SK-N-SH (cell line): ENCODE data around the gene LINGO4. TPM values are rescaled to one million over a fixed set of nuclear protein-coding genes. Genes with fewer than 3 reads are reported as not detected.
"Not testable (repeated sequence)": the region's sequence is repeated elsewhere in the genome, so short reads cannot be mapped to it uniquely, and the experiment has no call there.

Experiments used
- CTCF ChIA-PET: fragments of 300-600, 350-600 bp; formaldehyde crosslinking; extraction: SDS; loops from one replicate; lab custom pipeline; 2021; lab: Yijun Ruan, JAX
- POLR2A ChIA-PET: fragments of 350-600 bp; sonication (Branson Sonifier 250); formaldehyde crosslinking; extraction: SDS; loops from one replicate; lab custom pipeline; 2020; ENCODE audit warnings: antibody characterized with exemption, inconsistent platforms; lab: Yijun Ruan, JAX
- DNase-seq: peaks from one replicate; pipeline ENCODE4 v3.0.0; 2012
- H2AFZ ChIP-seq: fragments of 200-600 bp; sonication (generic); 2 replicates; pipeline ENCODE4 v1.8.1; 2016; ENCODE audit warnings: antibody characterized with exemption, mild to moderate bottlenecking, low read depth
- H3F3A ChIP-seq: fragments of 200-600 bp; sonication (generic); replicated peaks from 2 replicates; pipeline ENCODE3; 2016; ENCODE audit warnings: antibody characterized with exemption, mild to moderate bottlenecking; ENCODE audit not compliant: insufficient read depth
- H3K27ac ChIP-seq, 2 experiments: fragments of 200-500 bp in 1 of 2; fragments of 200-600 bp in 1 of 2; sonication (Bioruptor generic) in 1 of 2; sonication (generic), shearing (Covaris generic) in 1 of 2; 2 replicates each; pipeline versions ENCODE4 v1.5.1 to v1.6.1; 2014 to 2016; ENCODE audit warnings: low read depth in 2 of 2, inconsistent platforms in 1 of 2, low read length in 1 of 2, mild to moderate bottlenecking in 1 of 2, mixed read lengths in 1 of 2
- H3K27me3 ChIP-seq: fragments of 200-600 bp; sonication (generic), shearing (Covaris generic); 2 replicates; pipeline ENCODE4 v1.6.1; 2016; ENCODE audit warnings: mixed run types; ENCODE audit not compliant: insufficient read depth
- H3K36me3 ChIP-seq, 2 experiments: fragments of 200-500 bp in 1 of 2; fragments of 200-600 bp in 1 of 2; sonication (Bioruptor generic) in 1 of 2; sonication (generic) in 1 of 2; replicated peaks in 1 of 2; 2 replicates each; pipeline versions ENCODE3 to v1.5.1; 2014 to 2016; ENCODE audit warnings: low read length in 1 of 2, mild to moderate bottlenecking in 1 of 2; ENCODE audit not compliant: insufficient read depth in 2 of 2, control insufficient read depth in 1 of 2
- H3K4me1 ChIP-seq, 2 experiments: fragments of 200-500 bp in 1 of 2; fragments of 200-600 bp in 1 of 2; sonication (Bioruptor generic) in 1 of 2; sonication (generic), shearing (Covaris generic) in 1 of 2; 2 replicates each; pipeline versions ENCODE4 v1.5.1 to v1.6.1; 2014 to 2016; ENCODE audit warnings: low read depth in 1 of 2, low read length in 1 of 2, mixed run types in 1 of 2; ENCODE audit not compliant: insufficient read depth in 2 of 2, control insufficient read depth in 1 of 2
- H3K4me2 ChIP-seq: fragments of 200-600 bp; sonication (generic), shearing (Covaris generic); 2 replicates; pipeline ENCODE4 v1.6.1; 2017; ENCODE audit warnings: mixed run types
- H3K4me3 ChIP-seq, 2 experiments: fragments of 200-500 bp in 1 of 2; fragments of 200-600 bp in 1 of 2; sonication (Bioruptor generic) in 1 of 2; sonication (generic), shearing (Covaris generic) in 1 of 2; 2 replicates each; pipeline versions ENCODE4 v1.5.1 to v1.8.1; 2014 to 2016; ENCODE audit warnings: low read depth in 2 of 2, inconsistent platforms in 1 of 2, low read length in 1 of 2, mild to moderate bottlenecking in 1 of 2, mixed read lengths in 1 of 2, moderate library complexity in 1 of 2
- H3K79me2 ChIP-seq: fragments of 200-600 bp; sonication (generic); 2 replicates; pipeline ENCODE4 v1.8.1; 2017; ENCODE audit warnings: mild to moderate bottlenecking; ENCODE audit not compliant: insufficient read depth
- H3K9ac ChIP-seq: fragments of 200-600 bp; sonication (generic); 2 replicates; pipeline ENCODE4 v1.6.1; 2017; ENCODE audit warnings: mixed run types
- H3K9me2 ChIP-seq: fragments of 200-600 bp; sonication (generic); 2 replicates; pipeline ENCODE4 v1.6.1; 2017; ENCODE audit warnings: mixed run types
- H3K9me3 ChIP-seq: fragments of 200-600 bp; sonication (generic); 2 replicates; pipeline ENCODE4 v1.6.1; 2017; ENCODE audit warnings: mixed run types, mild to moderate bottlenecking, moderate library complexity
- H4K20me1 ChIP-seq: fragments of 200-600 bp; sonication (generic); 2 replicates; pipeline ENCODE4 v1.6.1; 2017; ENCODE audit warnings: mild to moderate bottlenecking, mixed run types; ENCODE audit not compliant: insufficient read depth
- CHD2 ChIP-seq: fragments of 150-350 bp; IDR thresholded peaks from 2 replicates; pipeline ENCODE4 v1.6.1; 2018; ENCODE audit warnings: low read length; ENCODE audit not compliant: partially characterized antibody
- ELF1 ChIP-seq: IDR thresholded peaks from 2 replicates; pipeline ENCODE4 v1.4.0; 2012
- FOXJ3 ChIP-seq: sonication (generic); formaldehyde crosslinking; IDR thresholded peaks from 2 replicates; pipeline ENCODE4 v1.5.1; 2020; ENCODE audit warnings: mild to moderate bottlenecking, missing genetic modification reagents
- FOXM1 ChIP-seq: IDR thresholded peaks from 2 replicates; pipeline ENCODE4 v1.4.0; 2012; ENCODE audit warnings: low read depth, mild to moderate bottlenecking
- MEF2A ChIP-seq: IDR thresholded peaks from 2 replicates; pipeline ENCODE4 v1.4.0; 2012; ENCODE audit warnings: low read depth, borderline replicate concordance
- NRF1 ChIP-seq: IDR thresholded peaks from 2 replicates; pipeline ENCODE4 v1.6.1; 2012; ENCODE audit warnings: low read depth, mild to moderate bottlenecking, low read length
- PBX3 ChIP-seq: IDR thresholded peaks from 2 replicates; pipeline ENCODE4; 2012
- REST ChIP-seq: IDR thresholded peaks from 2 replicates; pipeline ENCODE4 v1.6.1; 2012; ENCODE audit warnings: mild to moderate bottlenecking, low read depth, low read length, moderate library complexity
- RFX5 ChIP-seq: IDR thresholded peaks from 2 replicates; pipeline ENCODE4 v1.6.1; 2012; ENCODE audit warnings: mild to moderate bottlenecking, improper control_type of control experiment, low read length
- TEAD4 ChIP-seq: IDR thresholded peaks from 2 replicates; pipeline ENCODE4 v1.4.0; 2012; ENCODE audit warnings: mild to moderate bottlenecking, borderline replicate concordance; ENCODE audit not compliant: insufficient read depth
- WGBS: methylation state at CpG from one replicate; pipeline ENCODE4 v1.1.6; 2017; ENCODE audit warnings: low lambda C conversion rate; 5-methylcytosine and 5-hydroxymethylcytosine counted together
- polyA plus RNA-seq, 3 experiments: library from polyadenylated mRNA; depleted of rRNA; stranded (reverse); fragments of >200 nt; gene quantifications; 2 replicates each; pipeline ENCODE4 v1.2.3, GENCODE V29; 2012

Gene LINGO4
- polyA plus RNA-seq, 1 of the 3 experiments (the other 2 are of a cell fraction): not detected

- POLR2A ChIA-PET: no interaction called here
Measured at GRCh38 chr1:151774256-151774922, 30.8 kb downstream of the LINGO4 start.

GRCh38 chr1:151773702-151774101 is 31.5 kb downstream of the LINGO4 start:
- Histone ChIP-seq H3K4me3 (no peak overlapping the region), H3K36me3 (peaks cover 3 to 13% of the 10 kb centered on the region in 2 experiments), H3K79me2 (no peaks in the 10 kb centered on the region), H3K9me2 (no peaks in the 10 kb centered on the region), H3K27me3 (no peaks in the 10 kb centered on the region), H3F3A (no peaks in the 10 kb centered on the region), H3K27ac (no peak overlapping the region), H3K9me3 (no peaks in the 10 kb centered on the region), H2AFZ (no peak overlapping the region), H3K9ac (no peak overlapping the region), H3K4me1 (no peaks in the 10 kb centered on the region), H3K4me2 (no peak overlapping the region), H4K20me1 (no peaks in the 10 kb centered on the region)
- ChIA-PET CTCF (no interaction called here), POLR2A (no interaction called here)
- no peak for TF ChIP-seq PBX3
- no peak for TF ChIP-seq CHD2
- TF ChIP-seq REST: no peak
- TF ChIP-seq FOXJ3 (CRISPR knock-in tag): no peak
- no peak for TF ChIP-seq MEF2A
- TF ChIP-seq FOXM1: no peak
- TF ChIP-seq TEAD4: no peak
- WGBS: 63% methylated on average over 5 of the region's 5 CpGs
- DNase-seq: no peak

More at GRCh38 chr1:151774256-151774922, 30.8 kb downstream of the LINGO4 start:
- Histone ChIP-seq H3K27me3 (no peaks in the 10 kb centered on the region), H3K79me2 (no peaks in the 10 kb centered on the region), H4K20me1 (no peaks in the 10 kb centered on the region), H3K9me3 (no peaks in the 10 kb centered on the region), H3K36me3 (peaks cover 3 to 18% of the 10 kb centered on the region in 2 experiments), H3K27ac (no peak overlapping the region), H3K9me2 (no peaks in the 10 kb centered on the region), H2AFZ (no peak overlapping the region), H3F3A (no peaks in the 10 kb centered on the region), H3K4me3 (no peak overlapping the region), H3K4me2 (no peak overlapping the region), H3K9ac (no peak overlapping the region), H3K4me1 (no peaks in the 10 kb centered on the region)
- 48% methylated on average over 3 of the region's 3 CpGs for WGBS
- TF ChIP-seq FOXJ3 (CRISPR knock-in tag): no peak
- no peak for TF ChIP-seq ELF1
- no peak for TF ChIP-seq RFX5
- TF ChIP-seq NRF1: no peak
- DNase-seq: no peak
- CTCF ChIA-PET: interaction anchor here (1.3 kb wide), 1 partner anchor 16 kb away, joined by 3 read pairs; the partner anchor contains the start of gene TDRKH

- H3K9me3 ChIP-seq, H2AFZ ChIP-seq, H3K79me2 ChIP-seq, DNase-seq, H3K36me3 ChIP-seq, CTCF ChIA-PET, H3K27ac ChIP-seq, H3F3A ChIP-seq, H3K4me3 ChIP-seq, H3K9ac ChIP-seq, H3K9me2 ChIP-seq, POLR2A ChIA-PET, H3K27me3 ChIP-seq, H4K20me1 ChIP-seq, H3K4me2 ChIP-seq, H3K4me1 ChIP-seq: not testable (repeated sequence)
- WGBS: no CpG with 5 or more reads among the region's 34 CpGs
Measured at GRCh38 chr1:151769270-151769669, 35.9 kb downstream of the LINGO4 start.

- H3K9me3 ChIP-seq, H3K27me3 ChIP-seq, H3K9me2 ChIP-seq, H2AFZ ChIP-seq, H3K9ac ChIP-seq, H4K20me1 ChIP-seq, H3K36me3 ChIP-seq, H3K79me2 ChIP-seq, H3K4me2 ChIP-seq, H3K27ac ChIP-seq, H3K4me3 ChIP-seq, POLR2A ChIA-PET, H3F3A ChIP-seq, DNase-seq, H3K4me1 ChIP-seq: not testable (repeated sequence)
- WGBS: 49% methylated on average over 3 of the region's 7 CpGs
- CTCF ChIA-PET: interaction anchor here (1.5 kb wide), 1 partner anchor 67 kb away, joined by 5 read pairs; no protein-coding TSS in a partner anchor
Measured at GRCh38 chr1:151768351-151769066, 36.7 kb downstream of the LINGO4 start.
